Smooth muscle cell (in vitro differentiated cells): ENCODE results near the gene LHX4. TPM values are rescaled to one million over a fixed set of nuclear protein-coding genes. Genes with fewer than 3 reads are reported as not detected.

Experiments
- DNase-seq: peaks from one replicate; lab custom pipeline; 2025; ENCODE audit not compliant: unreplicated experiment; lab: John Stamatoyannopoulos, UW
- H2AFZ ChIP-seq: fragments of 200-600 bp; sonication (generic); 2 replicates; pipeline ENCODE4 v1.6.0; 2016; ENCODE audit warnings: antibody characterized with exemption, low read depth, mild to moderate bottlenecking
- H3F3A ChIP-seq: fragments of 200-600 bp; sonication (generic); 2 replicates; pipeline ENCODE4 v1.6.0; 2017; ENCODE audit warnings: antibody characterized with exemption, low read depth
- H3K27ac ChIP-seq: fragments of 200-600 bp; sonication (generic); 2 replicates; pipeline ENCODE4 v1.5.1; 2016; ENCODE audit warnings: low read depth, mild to moderate bottlenecking
- H3K27me3 ChIP-seq: fragments of 200-600 bp; sonication (generic); 2 replicates; pipeline ENCODE4 v1.6.1; 2016; ENCODE audit warnings: low read depth, mild to moderate bottlenecking
- H3K36me3 ChIP-seq: fragments of 200-600 bp; sonication (generic); 2 replicates; pipeline ENCODE4 v1.5.1; 2016; ENCODE audit warnings: low read depth
- H3K4me1 ChIP-seq: fragments of 200-600 bp; sonication (generic); 2 replicates; pipeline ENCODE4 v1.5.1; 2016; ENCODE audit warnings: low read depth
- H3K4me2 ChIP-seq: fragments of 200-600 bp; sonication (generic); 2 replicates; pipeline ENCODE4 v1.6.0; 2016; ENCODE audit warnings: mild to moderate bottlenecking
- H3K4me3 ChIP-seq: fragments of 200-600 bp; sonication (generic); 2 replicates; pipeline ENCODE4 v1.5.1; 2016; ENCODE audit warnings: mild to moderate bottlenecking
- H3K79me2 ChIP-seq: fragments of 200-600 bp; sonication (generic); 2 replicates; pipeline ENCODE4 v1.6.0; 2016; ENCODE audit warnings: low read depth, mild to moderate bottlenecking
- H3K9ac ChIP-seq: fragments of 200-600 bp; sonication (generic); 2 replicates; pipeline ENCODE4 v1.6.0; 2016; ENCODE audit warnings: low read depth
- H3K9me3 ChIP-seq: fragments of 200-600 bp; sonication (generic); replicated peaks from 2 replicates; pipeline ENCODE4 v1.5.1; 2016; ENCODE audit warnings: low read depth
- H4K20me1 ChIP-seq: fragments of 200-600 bp; sonication (generic); 2 replicates; pipeline ENCODE4 v1.6.0; 2016; ENCODE audit warnings: low read depth
- WGBS: methylation state at CpG from one replicate; pipeline ENCODE4 v1.1.7; 2016; ENCODE audit warnings: low lambda C conversion rate; 5-methylcytosine and 5-hydroxymethylcytosine counted together
- polyA plus RNA-seq: library from polyadenylated mRNA; unstranded; fragments of >200 nt; fragmentation: Nextera tagmentation; extraction: Ambion mirVana; gene quantifications from 2 replicates; pipeline ENCODE4 v1.2.1, GENCODE V29; 2016
- total RNA-seq: library from RNA; depleted of rRNA; stranded (reverse); fragments of >200 nt; gene quantifications from 2 replicates; pipeline ENCODE4 v1.2.3, GENCODE V29; 2014
- TF ChIP-seq, protein P1 (sequence below): fragments of 200-600 bp; sonication (generic); IDR thresholded peaks from 2 replicates; pipeline ENCODE4 v1.5.1; 2017; ENCODE audit warnings: borderline replicate concordance, mild to moderate bottlenecking, antibody characterized with exemption; ENCODE audit not compliant: insufficient read depth, poor library complexity, severe bottlenecking

The LHX4 gene
- total and polyA plus RNA-seq, 2 experiments from 2014 or later: not detected

DNA sequence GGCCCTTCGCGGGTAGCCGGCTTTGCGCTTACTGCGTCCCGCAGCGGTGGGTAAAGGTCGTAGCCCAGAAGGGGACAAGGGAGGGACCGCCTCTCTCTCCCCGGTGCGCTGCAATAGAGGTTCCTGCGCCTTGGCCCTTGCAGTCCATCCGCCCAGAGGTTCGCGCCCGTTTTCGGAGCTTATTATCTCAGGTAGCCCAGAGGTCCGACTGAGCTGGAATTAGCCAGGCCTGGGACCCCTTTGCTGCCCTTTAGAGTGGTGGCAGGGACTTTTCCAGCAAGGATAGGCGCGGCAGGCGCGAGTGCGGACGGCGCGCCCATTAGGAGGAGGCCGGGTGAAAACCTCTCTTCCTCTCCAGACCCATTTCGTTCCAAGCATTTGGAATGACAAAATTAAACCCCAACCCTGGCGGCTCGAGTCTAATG is 5.0 kb downstream of the LHX4 start:
- WGBS: under 1% methylated on average over 29 of the region's 30 CpGs
- Histone ChIP-seq H4K20me1 (no peaks in the 10 kb centered on the region), H3K4me2 (peak overlapping the region; percentile 63), H3K79me2 (no peaks in the 10 kb centered on the region), H2AFZ (no peak overlapping the region), H3K4me3 (peak overlapping the region; percentile 7), H3K36me3 (no peaks in the 10 kb centered on the region), H3F3A (no peaks in the 10 kb centered on the region), H3K9ac (no peak overlapping the region), H3K4me1 (peaks cover 46% of the 10 kb centered on the region), H3K27me3 (peaks cover 100% of the 10 kb centered on the region), H3K27ac (no peak overlapping the region), H3K9me3 (no peaks in the 10 kb centered on the region)
- DNase-seq: no peak
- TF ChIP-seq, protein P1, sequence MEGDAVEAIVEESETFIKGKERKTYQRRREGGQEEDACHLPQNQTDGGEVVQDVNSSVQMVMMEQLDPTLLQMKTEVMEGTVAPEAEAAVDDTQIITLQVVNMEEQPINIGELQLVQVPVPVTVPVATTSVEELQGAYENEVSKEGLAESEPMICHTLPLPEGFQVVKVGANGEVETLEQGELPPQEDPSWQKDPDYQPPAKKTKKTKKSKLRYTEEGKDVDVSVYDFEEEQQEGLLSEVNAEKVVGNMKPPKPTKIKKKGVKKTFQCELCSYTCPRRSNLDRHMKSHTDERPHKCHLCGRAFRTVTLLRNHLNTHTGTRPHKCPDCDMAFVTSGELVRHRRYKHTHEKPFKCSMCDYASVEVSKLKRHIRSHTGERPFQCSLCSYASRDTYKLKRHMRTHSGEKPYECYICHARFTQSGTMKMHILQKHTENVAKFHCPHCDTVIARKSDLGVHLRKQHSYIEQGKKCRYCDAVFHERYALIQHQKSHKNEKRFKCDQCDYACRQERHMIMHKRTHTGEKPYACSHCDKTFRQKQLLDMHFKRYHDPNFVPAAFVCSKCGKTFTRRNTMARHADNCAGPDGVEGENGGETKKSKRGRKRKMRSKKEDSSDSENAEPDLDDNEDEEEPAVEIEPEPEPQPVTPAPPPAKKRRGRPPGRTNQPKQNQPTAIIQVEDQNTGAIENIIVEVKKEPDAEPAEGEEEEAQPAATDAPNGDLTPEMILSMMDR: no peak

DNA sequence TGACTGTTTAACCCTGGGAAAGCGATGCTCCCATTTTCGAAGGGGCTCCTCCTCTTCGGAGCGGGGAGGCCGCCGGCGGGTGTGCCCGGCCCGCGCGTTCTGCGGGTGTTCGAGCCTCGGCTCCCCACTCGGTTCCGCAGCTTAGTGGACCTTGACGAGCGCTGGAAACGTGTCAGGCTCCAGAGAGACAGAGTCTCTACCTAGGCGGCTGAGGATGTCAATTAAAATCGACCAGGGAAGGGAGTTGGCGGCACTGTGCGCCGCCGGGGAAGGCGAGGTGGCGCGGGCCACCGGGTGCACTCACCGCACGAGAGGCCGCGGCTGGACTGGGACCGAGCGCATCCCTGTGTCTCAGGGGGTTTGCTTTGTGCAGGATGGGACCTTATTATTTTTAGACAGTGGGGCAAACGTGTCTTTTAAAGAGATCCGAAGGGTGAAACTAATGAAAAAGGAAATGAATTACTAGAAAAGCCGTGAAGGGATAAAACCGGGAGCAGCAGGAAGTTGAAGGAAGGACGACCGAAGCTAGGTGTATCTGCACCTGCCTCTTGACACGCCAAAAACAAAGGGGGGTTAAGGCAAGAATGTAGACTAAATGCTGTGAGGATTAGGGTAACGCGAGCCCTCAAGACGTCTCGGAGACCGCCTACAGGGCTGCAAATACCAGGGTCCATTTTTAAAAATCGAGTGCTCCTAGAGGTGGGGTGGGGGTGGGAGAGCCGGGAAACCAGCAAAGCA is 5.6 kb downstream of the LHX4 start:
- 2% methylated on average over 49 of the region's 49 CpGs for WGBS
- no peak overlapping the region for H3K9ac ChIP-seq
- no peak overlapping the region for H2AFZ ChIP-seq
- H3K27me3 ChIP-seq: peaks cover 100% of the 10 kb centered on the region
- DNase-seq: no peak
- H3K79me2 ChIP-seq: no peaks in the 10 kb centered on the region
- H3F3A ChIP-seq: no peaks in the 10 kb centered on the region
- H3K9me3 ChIP-seq: no peaks in the 10 kb centered on the region
- TF ChIP-seq, protein P1: no peak
- no peaks in the 10 kb centered on the region for H4K20me1 ChIP-seq
- peak overlapping the region; percentile 63 for H3K4me2 ChIP-seq
- H3K4me1 ChIP-seq: peaks cover 42% of the 10 kb centered on the region
- H3K27ac ChIP-seq: no peak overlapping the region
- no peaks in the 10 kb centered on the region for H3K36me3 ChIP-seq
- no peak overlapping the region for H3K4me3 ChIP-seq

DNA sequence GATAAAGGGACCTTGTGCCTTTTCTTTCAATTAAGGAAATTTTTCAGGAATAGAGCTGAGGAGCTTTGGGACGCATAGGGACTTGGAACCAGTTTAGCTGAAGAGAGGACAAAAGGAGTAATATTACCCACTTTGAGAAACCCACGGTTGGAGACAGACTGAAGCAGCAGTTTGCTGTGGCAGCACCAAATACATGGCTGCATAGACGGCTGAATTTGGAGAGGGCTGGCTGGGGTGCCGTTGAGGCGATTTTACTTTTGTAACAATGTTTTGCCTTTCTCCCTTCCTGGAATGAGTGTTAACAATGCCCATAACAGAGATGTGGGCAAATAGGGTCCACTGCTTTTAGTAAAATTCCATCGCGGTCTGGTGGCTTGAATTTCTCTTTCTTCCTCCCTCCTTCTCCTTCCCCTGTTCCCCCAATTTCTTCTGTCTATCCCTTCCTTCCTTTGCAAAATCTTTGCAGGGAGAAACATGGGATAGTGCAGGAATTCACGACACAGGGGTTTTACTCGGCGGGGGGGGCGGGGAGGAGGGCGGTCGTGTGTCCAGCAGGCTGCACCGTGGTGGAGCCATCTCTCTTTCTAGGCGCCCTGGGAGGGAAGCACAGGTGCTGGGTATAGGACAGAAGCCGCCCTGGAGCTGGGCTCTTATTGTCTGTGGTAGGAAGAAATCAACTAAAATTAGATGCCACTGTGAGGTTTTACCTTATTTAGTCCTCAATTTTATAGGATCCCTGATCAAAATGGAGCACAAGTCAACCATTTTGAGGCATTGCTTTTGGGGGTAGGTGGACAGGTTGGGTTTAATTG is 6.8 kb downstream of the LHX4 start:
- H3K36me3 ChIP-seq: no peaks in the 10 kb centered on the region
- no peaks in the 10 kb centered on the region for H3F3A ChIP-seq
- no peak overlapping the region for H3K4me2 ChIP-seq
- no peaks in the 10 kb centered on the region for H3K9me3 ChIP-seq
- TF ChIP-seq, protein P1: no peak
- 6% methylated on average over 16 of the region's 16 CpGs for WGBS
- no peaks in the 10 kb centered on the region for H3K79me2 ChIP-seq
- DNase-seq: no peak
- H3K4me1 ChIP-seq: peaks cover 39% of the 10 kb centered on the region
- H3K27ac ChIP-seq: no peak overlapping the region
- H3K27me3 ChIP-seq: peaks cover 100% of the 10 kb centered on the region
- H4K20me1 ChIP-seq: no peaks in the 10 kb centered on the region
- no peak overlapping the region for H2AFZ ChIP-seq
- no peak overlapping the region for H3K9ac ChIP-seq
- no peak overlapping the region for H3K4me3 ChIP-seq
